Prostate gland (tissue), 2 donors: Measurements from ENCODE around the gene SIRT7. TPM values are rescaled to one million over a fixed set of nuclear protein-coding genes. Genes with fewer than 3 reads are reported as not detected.

Source experiments
- DNase-seq: peaks from one replicate; pipeline ENCODE4 v3.0.0-alpha.2; 2019; ENCODE audit warnings: low spot score
- H3K27ac ChIP-seq, 2 donors: fragments of 200-600 bp; sonication (generic); 2 replicates each; pipeline ENCODE4 v1.5.1; 2017 to 2019
- H3K27me3 ChIP-seq: fragments of 200-600 bp; sonication (generic); replicated peaks from 2 replicates; pipeline ENCODE4 v1.5.1; 2019; ENCODE audit not compliant: insufficient read depth
- H3K36me3 ChIP-seq, 2 donors: fragments of 200-600 bp; sonication (generic); 1 replicate in 1 of 2; 2 replicates in 1 of 2; pipeline versions ENCODE4 v1.5.1 to v1.8.1; 2017 to 2019
- H3K4me1 ChIP-seq: fragments of 200-600 bp; sonication (generic); replicated peaks from 2 replicates; pipeline ENCODE4 v1.5.1; 2019
- H3K4me3 ChIP-seq, 2 donors: fragments of 200-600 bp; sonication (generic); 2 replicates each; pipeline ENCODE4 v1.5.1; 2017 to 2019
- H3K9me3 ChIP-seq: fragments of 200-600 bp; sonication (generic); 2 replicates; pipeline ENCODE4 v1.5.1; 2017
- POLR2A ChIP-seq: fragments of 450-650 bp; IDR thresholded peaks from one replicate; pipeline ENCODE4 v1.6.1; 2016; ENCODE audit warnings: antibody characterized with exemption, mild to moderate bottlenecking
- POLR2AphosphoS5 ChIP-seq: sonication (generic); formaldehyde crosslinking; IDR thresholded peaks from one replicate; pipeline ENCODE4 v1.6.1; 2017; ENCODE audit warnings: antibody characterized with exemption
- WGBS: methylation state at CpG from one replicate; pipeline ENCODE4 v1.1.5; 2018; 5-methylcytosine and 5-hydroxymethylcytosine counted together
- intact Hi-C: fragments of 100-400 bp; cut with DNase I; formaldehyde crosslinking; loops from one replicate; pipeline ENCODE4 v1.14.2; 2022
- total RNA-seq, 2 donors: library from RNA; depleted of rRNA; stranded (reverse); fragments of >200 nt; gene quantifications; one replicate each; pipeline ENCODE4 v1.1.0, GENCODE V29; 2016
- TF ChIP-seq, protein P1 (sequence below), 4 experiments: fragments of 200-600 bp in 2 of 4; fragments of 450-650 bp in 2 of 4; sonication (generic) in 2 of 4; IDR thresholded peaks; 1 replicate in 3 of 4; 2 replicates in 1 of 4; pipeline ENCODE4 v1.5.1; 2016 to 2019; ENCODE audit warnings: antibody characterized with exemption in 4 of 4, mild to moderate bottlenecking in 2 of 4, moderate library complexity in 2 of 4

SIRT7 gene
- total RNA-seq, 2 donors from 2014 or later = 22.4 to 39.9 TPM

GRCh38 chr17:81870131-81870980 is 47.6 kb downstream of the SIRT7 start:
- Histone ChIP-seq H3K27ac (peak overlapping the region; percentile 90 to 96), H3K4me1 (peaks cover 21% of the 10 kb centered on the region), H3K36me3 (peaks cover 0 to 10% of the 10 kb centered on the region in 2 donors), H3K27me3 (no peaks in the 10 kb centered on the region), H3K4me3 (peak overlapping the region; percentile 69 to 95), H3K9me3 (no peaks in the 10 kb centered on the region)
- intact Hi-C loops = no loop called here
- WGBS = 5% methylated on average over 30 of the region's 65 CpGs
- no peak for DNase-seq
- TF ChIP-seq POLR2A (no peak), POLR2AphosphoS5 (no peak)
- TF ChIP-seq, protein P1, sequence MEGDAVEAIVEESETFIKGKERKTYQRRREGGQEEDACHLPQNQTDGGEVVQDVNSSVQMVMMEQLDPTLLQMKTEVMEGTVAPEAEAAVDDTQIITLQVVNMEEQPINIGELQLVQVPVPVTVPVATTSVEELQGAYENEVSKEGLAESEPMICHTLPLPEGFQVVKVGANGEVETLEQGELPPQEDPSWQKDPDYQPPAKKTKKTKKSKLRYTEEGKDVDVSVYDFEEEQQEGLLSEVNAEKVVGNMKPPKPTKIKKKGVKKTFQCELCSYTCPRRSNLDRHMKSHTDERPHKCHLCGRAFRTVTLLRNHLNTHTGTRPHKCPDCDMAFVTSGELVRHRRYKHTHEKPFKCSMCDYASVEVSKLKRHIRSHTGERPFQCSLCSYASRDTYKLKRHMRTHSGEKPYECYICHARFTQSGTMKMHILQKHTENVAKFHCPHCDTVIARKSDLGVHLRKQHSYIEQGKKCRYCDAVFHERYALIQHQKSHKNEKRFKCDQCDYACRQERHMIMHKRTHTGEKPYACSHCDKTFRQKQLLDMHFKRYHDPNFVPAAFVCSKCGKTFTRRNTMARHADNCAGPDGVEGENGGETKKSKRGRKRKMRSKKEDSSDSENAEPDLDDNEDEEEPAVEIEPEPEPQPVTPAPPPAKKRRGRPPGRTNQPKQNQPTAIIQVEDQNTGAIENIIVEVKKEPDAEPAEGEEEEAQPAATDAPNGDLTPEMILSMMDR (IDR thresholded peaks at IDR 0.05) = no peak

- Histone ChIP-seq H3K27ac (peak overlapping the region; percentile 90 to 96), H3K36me3 (peaks cover 0 to 10% of the 10 kb centered on the region in 2 donors), H3K4me3 (peak overlapping the region; percentile 69 to 95), H3K27me3 (no peaks in the 10 kb centered on the region), H3K4me1 (peaks cover 21% of the 10 kb centered on the region), H3K9me3 (no peaks in the 10 kb centered on the region)
- intact Hi-C loops = no loop called here
- WGBS = 37% methylated on average over 48 of the region's 52 CpGs
- TF ChIP-seq POLR2AphosphoS5 (no peak), POLR2A (no peak)
- TF ChIP-seq, protein P1 (IDR thresholded peaks at IDR 0.05) = peak; percentile 71 to 89 (median 74)
- no peak for DNase-seq
Measured at GRCh38 chr17:81869221-81870130, 48.5 kb downstream of the SIRT7 start.

GRCh38 chr17:81868674-81869220 is 49.2 kb downstream of the SIRT7 start:
- intact Hi-C loops = no loop called here
- 53% methylated on average over 25 of the region's 30 CpGs for WGBS
- H3K36me3 ChIP-seq = peaks cover 0 to 10% of the 10 kb centered on the region in 2 donors
- TF ChIP-seq POLR2AphosphoS5 (no peak), POLR2A (no peak)
- TF ChIP-seq, protein P1 (IDR thresholded peaks at IDR 0.05) = no peak
- H3K4me1 ChIP-seq = peaks cover 21% of the 10 kb centered on the region
- no peak for DNase-seq
- no peaks in the 10 kb centered on the region for H3K27me3 ChIP-seq
- peak overlapping the region in 1 of 2 donors; percentile 95 for H3K4me3 ChIP-seq
- no peaks in the 10 kb centered on the region for H3K9me3 ChIP-seq
- peak overlapping the region; percentile 90 to 96 for H3K27ac ChIP-seq

- H3K36me3 ChIP-seq = peaks cover 0 to 10% of the 10 kb centered on the region in 2 donors
- H3K4me3 ChIP-seq = no peak overlapping the region
- 56% methylated on average over 23 of the region's 28 CpGs for WGBS
- H3K27me3 ChIP-seq = no peaks in the 10 kb centered on the region
- H3K27ac ChIP-seq = peak overlapping the region; percentile 90 to 96
- H3K4me1 ChIP-seq = peaks cover 21% of the 10 kb centered on the region
- DNase-seq = no peak
- H3K9me3 ChIP-seq = no peaks in the 10 kb centered on the region
- TF ChIP-seq POLR2A = no peak
- TF ChIP-seq, protein P1 (IDR thresholded peaks at IDR 0.05) = no peak
- no peak for TF ChIP-seq POLR2AphosphoS5
- intact Hi-C loops = no loop called here
Measured at GRCh38 chr17:81867991-81868673, 49.8 kb downstream of the SIRT7 start.
